ENCODE results near the gene HOGA1.

- TF ChIP-seq CTCF (conservative IDR thresholded peaks at IDR 0.05 in 1 of 2, IDR thresholded peaks at IDR 0.05 in 1 of 2; ENCODE audit: low read depth in 1 of 2, low read length in 2 of 2) = no peak
- TF ChIP-seq EZH2 (IDR thresholded peaks at IDR 0.05; ENCODE audit: low read length, missing control alignments) = no peak
Measured at GRCh38 chr10:97573672-97574071, 10.5 kb upstream of the HOGA1 start.
